Astrocyte (in vitro differentiated cells and primary cell): Measurements from ENCODE around the gene VPS37D.

Source experiments
- EZH2 ChIP-seq: IDR thresholded peaks from 2 replicates; pipeline ENCODE4 v1.6.1; 2012; ENCODE audit warnings: mild to moderate bottlenecking, low read length, inconsistent platforms; ENCODE audit not compliant: insufficient read depth
- TF ChIP-seq, protein P1 (sequence below): IDR thresholded peaks from 2 replicates; pipeline ENCODE4 v1.5.1; 2011; ENCODE audit warnings: low read depth, mild to moderate bottlenecking, inconsistent platforms, low read length, moderate library complexity; ENCODE audit not compliant: insufficient read depth

DNA sequence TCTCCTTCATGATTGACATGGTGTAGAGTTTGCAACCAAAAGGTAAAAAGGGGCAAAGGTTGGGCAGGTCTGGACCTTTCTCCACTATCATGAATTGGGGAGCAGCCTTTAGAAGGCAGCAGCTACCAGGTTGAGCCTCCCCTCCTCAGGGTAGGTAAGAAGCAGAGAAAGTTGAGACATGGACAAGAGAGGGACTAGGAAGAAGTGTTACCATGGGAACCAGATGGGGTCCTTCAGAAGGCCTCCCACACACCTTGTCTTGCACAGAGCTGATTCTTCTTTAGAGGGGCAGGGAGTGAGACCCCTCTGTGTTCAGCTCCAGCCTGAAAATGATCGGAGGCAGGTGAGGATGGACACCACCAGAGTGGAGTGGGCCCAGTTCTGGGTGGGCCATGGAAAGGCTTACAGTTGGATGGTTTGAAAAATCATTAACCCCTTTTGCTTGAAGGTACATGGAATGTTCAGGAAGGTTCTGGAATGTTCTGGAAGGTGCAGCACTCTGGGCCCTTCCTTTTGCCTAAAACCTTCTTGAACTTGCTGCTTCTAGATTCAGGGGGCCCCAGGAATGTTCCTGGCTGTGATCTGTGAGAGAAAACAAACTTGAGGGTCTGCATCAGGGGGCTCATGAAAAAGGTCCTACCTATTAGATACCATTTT, 7.0 kb downstream of the VPS37D start:
- TF ChIP-seq, protein P1, sequence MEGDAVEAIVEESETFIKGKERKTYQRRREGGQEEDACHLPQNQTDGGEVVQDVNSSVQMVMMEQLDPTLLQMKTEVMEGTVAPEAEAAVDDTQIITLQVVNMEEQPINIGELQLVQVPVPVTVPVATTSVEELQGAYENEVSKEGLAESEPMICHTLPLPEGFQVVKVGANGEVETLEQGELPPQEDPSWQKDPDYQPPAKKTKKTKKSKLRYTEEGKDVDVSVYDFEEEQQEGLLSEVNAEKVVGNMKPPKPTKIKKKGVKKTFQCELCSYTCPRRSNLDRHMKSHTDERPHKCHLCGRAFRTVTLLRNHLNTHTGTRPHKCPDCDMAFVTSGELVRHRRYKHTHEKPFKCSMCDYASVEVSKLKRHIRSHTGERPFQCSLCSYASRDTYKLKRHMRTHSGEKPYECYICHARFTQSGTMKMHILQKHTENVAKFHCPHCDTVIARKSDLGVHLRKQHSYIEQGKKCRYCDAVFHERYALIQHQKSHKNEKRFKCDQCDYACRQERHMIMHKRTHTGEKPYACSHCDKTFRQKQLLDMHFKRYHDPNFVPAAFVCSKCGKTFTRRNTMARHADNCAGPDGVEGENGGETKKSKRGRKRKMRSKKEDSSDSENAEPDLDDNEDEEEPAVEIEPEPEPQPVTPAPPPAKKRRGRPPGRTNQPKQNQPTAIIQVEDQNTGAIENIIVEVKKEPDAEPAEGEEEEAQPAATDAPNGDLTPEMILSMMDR, result no peak
- no peak for TF ChIP-seq EZH2
